Hematopoietic multipotent progenitor cell treated with erythropoietin and hydrocortisone succinate and interleukin-3 and kit ligand, for 6 days (in vitro differentiated cells): ENCODE results near the gene LSM14B.

Source experiments
- DNase-seq: peaks from one replicate; pipeline ENCODE4 v3.0.0-alpha.2; 2015

The LSM14B gene

DNA sequence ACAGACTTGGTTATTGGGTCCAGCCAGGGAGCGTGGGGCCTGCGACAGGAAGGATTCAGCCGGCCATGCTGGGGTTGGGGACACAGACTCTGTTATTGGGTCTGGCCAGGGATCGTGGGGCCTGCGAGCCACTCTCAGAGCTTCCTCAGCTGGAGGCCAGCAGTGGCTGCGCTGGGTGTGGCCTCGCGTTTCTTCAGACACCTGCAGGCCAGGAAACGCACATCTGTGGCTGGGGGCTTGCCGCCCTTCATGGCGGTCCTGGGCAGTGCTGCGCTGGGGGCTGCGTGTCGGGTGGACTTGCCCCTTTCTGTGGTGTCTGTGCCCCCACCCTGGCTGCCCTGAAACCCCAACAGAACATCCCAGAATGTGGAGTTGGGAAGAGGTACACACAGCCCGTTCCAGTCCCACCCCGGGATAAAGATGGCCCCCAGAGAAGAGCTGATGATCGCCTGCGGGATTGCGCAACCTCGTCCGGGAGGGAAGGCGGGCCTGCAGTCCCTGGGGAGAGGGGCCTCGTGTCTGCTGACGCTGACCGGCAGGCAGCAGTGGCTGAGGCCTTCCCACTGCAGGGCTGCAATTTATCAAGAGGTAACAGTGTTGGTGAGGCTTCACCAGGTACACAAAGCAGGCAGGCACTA lies 43.6 kb downstream of the LSM14B start:
- no peak for DNase-seq

DNA sequence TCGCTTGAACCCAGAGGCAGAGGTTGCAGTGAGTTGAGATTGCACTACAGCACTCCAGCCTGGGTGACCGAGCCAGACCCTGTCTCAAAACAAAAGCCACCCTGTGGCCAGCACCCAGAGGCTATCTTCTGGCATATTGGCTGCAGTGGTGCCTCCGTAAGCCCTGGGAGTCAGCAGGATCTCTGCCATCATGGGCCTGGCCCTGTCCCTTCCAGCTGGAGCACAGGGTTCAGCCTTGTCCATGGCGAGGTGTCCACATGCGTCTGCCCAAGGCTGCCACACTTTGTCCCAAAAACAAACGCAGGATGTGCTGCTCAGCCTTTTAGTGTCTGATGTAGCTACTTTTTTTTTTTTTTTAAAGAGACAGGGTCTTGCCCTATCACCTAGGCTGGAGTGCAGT lies 45.2 kb downstream of the LSM14B start:
- DNase-seq: no peak

GRCh38 chr20:62168061-62168460 lies 45.8 kb downstream of the LSM14B start:
- no peak for DNase-seq

DNA sequence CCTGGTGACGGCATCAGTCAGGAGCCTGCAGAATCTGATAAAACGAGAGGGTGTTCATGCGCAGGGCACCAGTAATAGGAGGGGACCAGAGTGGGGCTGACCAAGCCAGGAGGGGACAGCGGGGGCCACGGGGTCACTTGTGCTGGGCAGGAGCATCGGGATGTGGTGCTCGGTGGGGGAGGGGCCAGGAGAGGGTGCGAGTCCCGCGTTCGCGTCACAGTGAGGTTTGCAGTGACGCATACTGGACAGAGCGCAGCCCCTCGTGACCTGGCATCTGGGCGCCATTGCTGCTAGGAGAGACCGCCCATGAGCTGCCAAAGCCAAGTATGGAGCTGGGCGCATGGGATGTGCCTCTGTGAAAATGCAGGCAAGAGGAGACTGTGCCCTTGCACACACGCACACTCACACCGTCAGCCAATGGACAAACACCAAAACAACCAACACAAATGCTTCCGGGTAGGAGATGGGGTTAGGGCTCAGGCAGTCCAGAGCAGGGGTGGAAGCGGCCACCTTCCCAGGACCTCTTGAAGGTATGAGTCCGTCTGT lies 46.7 kb downstream of the LSM14B start:
- no peak for DNase-seq

DNA sequence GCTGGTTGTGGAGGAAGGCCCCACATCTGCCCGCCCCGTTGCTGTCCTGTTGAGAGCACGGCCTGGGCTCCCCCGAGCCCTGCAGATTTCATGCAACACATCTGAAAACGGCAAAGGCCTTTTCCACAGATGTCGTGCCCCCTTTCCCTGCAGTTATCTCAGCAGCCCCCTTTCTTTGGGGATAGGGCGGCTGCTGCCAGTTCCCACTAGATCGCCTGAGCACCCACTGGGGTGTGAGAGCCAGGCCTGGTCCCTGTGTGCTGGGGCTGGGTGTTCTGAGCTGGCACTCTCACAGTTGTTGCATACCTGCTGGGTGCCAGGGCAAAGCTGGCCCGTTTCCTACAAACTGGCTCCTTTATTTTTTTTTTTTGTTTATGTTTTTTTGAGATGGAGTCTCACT lies 48.3 kb downstream of the LSM14B start:
- DNase-seq: no peak

GRCh38 chr20:62171245-62171644 lies 49.0 kb downstream of the LSM14B start:
- DNase-seq: no peak

- no peak for DNase-seq
Measured at GRCh38 chr20:62172666-62173065, 50.4 kb downstream of the LSM14B start.

GRCh38 chr20:62174021-62174804 lies 51.9 kb downstream of the LSM14B start:
- no peak for DNase-seq

DNA sequence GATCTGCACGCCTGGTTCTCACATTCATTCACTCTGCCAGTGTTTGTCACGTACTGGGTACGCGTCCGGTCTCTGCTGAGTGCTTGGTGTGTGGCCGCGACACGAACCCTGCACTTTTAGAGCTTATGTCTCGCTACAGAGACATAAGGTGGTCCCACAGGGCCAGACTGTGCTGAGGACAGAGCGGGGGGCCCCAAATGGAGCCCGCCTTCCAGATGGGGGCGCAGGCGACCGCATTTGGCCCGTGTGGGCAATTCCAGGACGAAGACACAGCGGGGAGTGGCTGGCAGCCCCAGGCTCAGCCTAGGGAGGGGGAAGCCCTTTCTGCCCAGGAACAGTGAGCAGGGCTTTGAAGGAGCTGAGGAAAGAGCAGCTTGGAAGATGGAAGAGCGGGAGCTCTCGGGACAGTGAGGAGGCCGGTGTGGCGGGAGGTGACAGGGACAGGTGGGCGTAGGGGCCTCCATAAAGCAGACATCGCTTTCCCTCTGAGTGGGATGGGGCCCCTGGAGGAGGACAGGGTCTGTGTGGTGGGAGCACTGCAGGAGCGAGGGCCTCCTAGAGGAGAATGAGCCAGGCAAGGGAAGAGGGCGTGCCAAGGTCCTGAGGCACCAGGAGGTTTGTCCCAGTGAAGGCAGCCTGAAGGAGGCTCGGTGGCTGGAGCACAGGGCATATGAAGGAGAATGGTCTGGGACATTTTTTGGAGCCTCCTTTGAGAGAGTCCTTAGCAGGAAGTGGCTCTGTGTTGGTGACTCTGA lies 52.8 kb downstream of the LSM14B start:
- DNase-seq: no peak

DNA sequence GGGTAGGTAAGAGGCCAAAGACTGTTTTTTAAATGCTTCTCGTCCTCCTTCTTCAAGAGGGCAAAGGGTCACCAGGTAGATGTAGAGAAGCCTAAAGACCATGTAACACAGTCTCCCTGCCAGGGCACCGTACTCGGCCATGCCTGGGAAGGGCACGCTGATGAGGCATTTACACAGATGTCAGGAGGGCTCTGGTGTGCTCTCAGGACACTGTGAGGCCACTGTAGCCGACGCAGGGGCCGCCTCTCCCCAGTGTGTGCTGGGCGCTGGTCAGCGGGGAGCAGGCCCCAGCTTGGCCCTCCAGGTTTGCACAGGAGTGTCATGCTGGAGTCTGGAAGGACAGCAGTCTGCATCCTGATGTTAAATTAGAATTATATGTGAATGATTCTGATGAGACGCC lies 53.4 kb downstream of the LSM14B start:
- DNase-seq: no peak

- no peak for DNase-seq
Measured at GRCh38 chr20:62176866-62177265, 54.6 kb downstream of the LSM14B start.

DNA sequence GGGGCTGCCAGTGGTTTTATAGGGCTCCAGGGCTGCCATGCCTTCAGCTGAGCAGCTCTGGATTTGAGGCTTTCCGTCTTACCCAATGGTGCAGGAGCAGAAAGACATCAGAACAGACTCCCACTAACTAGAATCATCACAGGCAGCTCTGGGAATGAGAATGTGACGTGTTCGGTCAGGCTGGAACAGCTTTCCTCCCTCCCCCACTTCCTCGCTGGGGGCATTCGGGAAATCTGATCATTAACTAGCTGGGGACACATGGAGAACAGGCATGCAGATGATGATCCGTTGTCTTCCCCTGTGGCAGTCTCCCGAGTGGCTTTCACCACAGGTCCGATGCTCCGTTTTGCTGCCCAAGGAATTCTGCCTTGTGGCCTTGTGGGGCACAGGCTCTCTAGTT lies 55.0 kb downstream of the LSM14B start:
- no peak for DNase-seq

DNA sequence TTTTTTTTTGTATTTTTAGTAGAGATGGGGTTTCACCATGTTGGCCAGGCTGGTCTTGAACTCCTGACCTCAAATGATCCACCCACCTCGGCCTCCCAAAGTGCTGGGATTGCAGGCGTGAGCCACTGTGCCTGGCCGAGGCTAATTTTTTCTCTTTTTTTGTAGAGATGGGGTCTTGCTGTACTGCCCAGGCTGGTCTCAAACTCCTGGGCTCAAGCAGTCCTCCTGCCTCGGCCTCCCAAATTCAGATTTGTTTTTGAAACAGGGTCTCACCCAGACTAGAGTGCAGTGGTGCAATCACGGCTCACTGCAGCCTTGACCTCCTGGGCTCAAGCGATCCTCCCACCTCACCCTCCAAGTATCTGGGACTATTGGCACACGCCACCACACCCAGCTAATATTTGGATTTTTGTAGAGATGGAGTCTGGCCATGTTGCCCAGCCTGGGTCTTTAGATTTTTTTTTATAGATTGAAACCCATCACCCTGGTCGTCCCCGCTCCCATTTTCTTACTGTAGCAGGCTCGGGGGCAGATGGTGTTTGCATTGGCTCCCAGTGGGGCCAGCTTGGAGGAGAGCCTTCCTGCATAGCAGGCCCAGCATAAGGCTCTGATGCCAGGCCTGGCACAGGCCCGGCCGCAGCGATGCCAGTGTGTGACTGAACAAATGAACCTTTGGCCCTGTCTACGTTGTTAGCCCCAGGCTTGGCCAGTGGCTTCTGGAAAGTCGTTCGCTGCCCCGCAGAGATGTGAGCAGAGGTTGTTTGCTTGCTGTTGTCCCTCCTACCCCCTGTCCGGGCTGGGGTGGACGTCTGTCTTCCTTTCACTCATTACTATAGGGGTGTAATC lies 56.3 kb downstream of the LSM14B start:
- no peak for DNase-seq

GRCh38 chr20:62179162-62179504 lies 56.9 kb downstream of the LSM14B start:
- no peak for DNase-seq

DNA sequence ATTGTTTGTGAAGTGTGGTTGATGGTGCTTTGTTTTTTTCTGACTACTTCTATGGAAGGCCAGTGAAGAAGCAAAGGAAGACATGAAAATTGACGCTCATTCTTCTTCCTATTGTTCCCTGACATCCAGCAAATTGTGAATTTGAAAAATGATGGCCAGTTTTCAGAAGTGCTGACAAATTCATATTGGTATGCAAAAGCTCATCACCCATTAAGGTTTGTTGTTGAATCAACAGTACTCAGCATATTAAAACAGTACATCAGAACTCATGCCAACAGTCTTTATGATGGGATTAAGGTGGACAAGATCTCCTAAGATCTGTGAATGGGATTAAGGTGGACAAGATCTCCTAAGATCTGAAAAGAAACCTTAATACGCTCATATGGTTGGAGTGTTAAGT lies 59.5 kb downstream of the LSM14B start:
- DNase-seq: no peak

DNA sequence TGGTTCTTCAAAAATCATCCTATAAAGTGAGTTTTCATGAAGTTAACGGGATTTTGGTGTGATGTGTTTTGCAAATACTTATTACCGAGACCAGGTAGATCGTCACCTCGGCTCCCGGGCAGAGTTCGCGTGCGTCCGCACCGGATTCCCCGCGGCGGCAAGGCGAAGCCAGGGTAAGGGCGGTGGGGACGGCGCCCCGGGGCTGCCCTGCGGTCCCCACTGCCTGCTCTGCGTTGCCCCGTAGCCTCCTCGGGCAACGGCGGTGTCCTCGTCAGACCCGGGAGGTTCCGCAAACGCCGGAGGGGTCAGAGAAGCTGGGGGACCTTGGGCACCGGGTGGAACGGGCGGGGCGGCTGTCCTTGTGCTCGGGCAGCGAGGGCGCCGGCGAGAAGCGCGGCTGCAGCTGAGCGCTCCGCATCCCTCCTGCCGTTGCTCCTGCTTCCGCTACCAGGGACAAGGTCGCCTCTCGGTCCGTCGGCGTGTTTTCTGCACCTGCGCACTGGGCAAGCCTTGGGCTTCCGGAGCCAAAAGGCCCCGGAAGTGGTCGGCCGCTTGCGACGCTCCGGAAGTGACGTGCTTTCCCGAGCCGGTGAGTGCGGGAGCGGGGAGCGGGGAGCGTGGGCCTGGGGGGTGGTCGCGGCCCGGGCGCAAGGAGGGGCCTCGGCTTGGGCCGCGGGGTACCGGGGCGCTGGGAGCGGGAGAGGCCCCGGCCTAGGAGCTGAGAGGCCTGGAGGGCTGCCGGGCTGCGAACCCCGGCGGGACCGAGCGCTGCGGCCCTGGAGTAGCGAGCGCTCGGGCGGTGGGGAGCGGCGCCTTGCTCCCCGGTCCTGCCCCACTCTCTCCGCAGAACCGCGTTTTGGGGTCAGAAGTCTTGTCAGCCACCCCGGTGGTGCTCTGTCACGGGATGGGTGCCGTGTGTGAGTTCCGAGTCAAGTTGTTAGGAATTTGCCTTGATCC lies 60.5 kb downstream of the LSM14B start, which contains the start of gene MTG2:
Gene MTG2, plus strand, starts transcription at position 560 of the 957 bp plus-strand sequence. CDS start 10,393 bp downstream, outside the sequence.
- DNase-seq: peak; percentile 98

- DNase-seq: peak; percentile 29
Measured at GRCh38 chr20:62183426-62184142, 61.3 kb downstream of the LSM14B start.
